Ishikawa (cell line): Measurements from ENCODE around the gene TRIOBP.

Source experiments
- CEBPB ChIP-seq: IDR thresholded peaks from 2 replicates; pipeline ENCODE4 v1.6.1; 2012
- CREB1 ChIP-seq: IDR thresholded peaks from 2 replicates; pipeline ENCODE4 v1.6.1; 2012; ENCODE audit warnings: low read depth
- EP300 ChIP-seq: IDR thresholded peaks from 2 replicates; pipeline ENCODE4 v1.6.1; 2012; ENCODE audit warnings: borderline replicate concordance
- TCF12 ChIP-seq: IDR thresholded peaks from 2 replicates; pipeline ENCODE4 v1.6.1; 2012; ENCODE audit warnings: low read depth
- YY1 ChIP-seq: IDR thresholded peaks from 2 replicates; pipeline ENCODE4 v1.6.1; 2012; ENCODE audit warnings: low read depth
- TF ChIP-seq, protein P1 (sequence below): IDR thresholded peaks from 2 replicates; pipeline ENCODE4 v1.6.1; 2012
- TF ChIP-seq, protein P2 (sequence below): IDR thresholded peaks from 2 replicates; pipeline ENCODE4 v1.6.1; 2012; ENCODE audit warnings: low read depth, mild to moderate bottlenecking

DNA sequence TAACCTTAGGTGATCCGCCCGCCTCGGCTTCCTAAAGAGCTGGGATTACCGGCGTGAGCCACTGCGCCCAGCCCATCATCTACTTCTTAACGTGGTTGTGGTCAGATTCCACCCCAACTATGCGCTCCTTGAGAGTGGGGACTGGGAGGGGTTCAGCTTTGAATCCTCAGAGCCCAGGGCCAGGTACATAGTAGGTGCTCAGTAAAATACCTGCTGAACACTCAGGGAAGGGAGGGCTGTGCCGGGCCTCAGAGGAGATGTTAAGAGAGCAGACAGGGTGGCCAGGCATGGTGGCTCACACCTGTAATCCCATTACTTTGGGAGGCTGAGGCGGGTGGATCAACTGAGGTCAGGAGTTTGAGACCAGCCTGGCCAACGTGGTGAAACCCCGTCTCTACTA lies 22.6 kb upstream of the TRIOBP start:
- no peak for TF ChIP-seq EP300
- no peak for TF ChIP-seq TCF12
- TF ChIP-seq, protein P1, sequence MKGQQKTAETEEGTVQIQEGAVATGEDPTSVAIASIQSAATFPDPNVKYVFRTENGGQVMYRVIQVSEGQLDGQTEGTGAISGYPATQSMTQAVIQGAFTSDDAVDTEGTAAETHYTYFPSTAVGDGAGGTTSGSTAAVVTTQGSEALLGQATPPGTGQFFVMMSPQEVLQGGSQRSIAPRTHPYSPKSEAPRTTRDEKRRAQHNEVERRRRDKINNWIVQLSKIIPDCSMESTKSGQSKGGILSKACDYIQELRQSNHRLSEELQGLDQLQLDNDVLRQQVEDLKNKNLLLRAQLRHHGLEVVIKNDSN: no peak
- no peak for TF ChIP-seq CREB1
- no peak for TF ChIP-seq YY1
- TF ChIP-seq, protein P2, sequence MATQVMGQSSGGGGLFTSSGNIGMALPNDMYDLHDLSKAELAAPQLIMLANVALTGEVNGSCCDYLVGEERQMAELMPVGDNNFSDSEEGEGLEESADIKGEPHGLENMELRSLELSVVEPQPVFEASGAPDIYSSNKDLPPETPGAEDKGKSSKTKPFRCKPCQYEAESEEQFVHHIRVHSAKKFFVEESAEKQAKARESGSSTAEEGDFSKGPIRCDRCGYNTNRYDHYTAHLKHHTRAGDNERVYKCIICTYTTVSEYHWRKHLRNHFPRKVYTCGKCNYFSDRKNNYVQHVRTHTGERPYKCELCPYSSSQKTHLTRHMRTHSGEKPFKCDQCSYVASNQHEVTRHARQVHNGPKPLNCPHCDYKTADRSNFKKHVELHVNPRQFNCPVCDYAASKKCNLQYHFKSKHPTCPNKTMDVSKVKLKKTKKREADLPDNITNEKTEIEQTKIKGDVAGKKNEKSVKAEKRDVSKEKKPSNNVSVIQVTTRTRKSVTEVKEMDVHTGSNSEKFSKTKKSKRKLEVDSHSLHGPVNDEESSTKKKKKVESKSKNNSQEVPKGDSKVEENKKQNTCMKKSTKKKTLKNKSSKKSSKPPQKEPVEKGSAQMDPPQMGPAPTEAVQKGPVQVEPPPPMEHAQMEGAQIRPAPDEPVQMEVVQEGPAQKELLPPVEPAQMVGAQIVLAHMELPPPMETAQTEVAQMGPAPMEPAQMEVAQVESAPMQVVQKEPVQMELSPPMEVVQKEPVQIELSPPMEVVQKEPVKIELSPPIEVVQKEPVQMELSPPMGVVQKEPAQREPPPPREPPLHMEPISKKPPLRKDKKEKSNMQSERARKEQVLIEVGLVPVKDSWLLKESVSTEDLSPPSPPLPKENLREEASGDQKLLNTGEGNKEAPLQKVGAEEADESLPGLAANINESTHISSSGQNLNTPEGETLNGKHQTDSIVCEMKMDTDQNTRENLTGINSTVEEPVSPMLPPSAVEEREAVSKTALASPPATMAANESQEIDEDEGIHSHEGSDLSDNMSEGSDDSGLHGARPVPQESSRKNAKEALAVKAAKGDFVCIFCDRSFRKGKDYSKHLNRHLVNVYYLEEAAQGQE: no peak
- TF ChIP-seq CEBPB: no peak
